ENCODE results near the gene ATP8A2.

ATP8A2 gene

DNA sequence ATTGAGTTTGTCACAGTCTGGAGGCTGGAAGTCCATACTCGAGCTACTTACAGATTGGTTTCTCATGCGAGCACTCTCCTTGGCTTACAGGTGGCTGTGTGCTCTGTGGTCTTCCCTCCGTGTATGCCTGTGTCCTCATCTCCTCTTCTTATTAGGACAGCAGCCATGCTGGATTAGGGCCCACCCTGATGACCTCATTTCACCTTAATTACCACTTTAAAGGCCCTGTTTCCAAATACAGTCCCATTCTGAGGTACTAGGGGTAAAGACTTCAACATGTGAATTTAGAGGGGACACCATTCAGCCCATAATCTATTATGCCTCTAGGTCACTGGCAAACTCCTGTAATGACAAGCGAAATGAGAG, 639.4 kb downstream of the ATP8A2 start:
- no peak for DNase-seq (ENCODE audit: low read depth in 2 of 2)

- peak; percentile 17 to 21 for DNase-seq (ENCODE audit: low read depth in 2 of 2)
Measured at GRCh38 chr13:26011996-26012821, 640.4 kb downstream of the ATP8A2 start.

- DNase-seq (ENCODE audit: low read depth in 2 of 2) = no peak
Measured at GRCh38 chr13:26012995-26013394, 641.2 kb downstream of the ATP8A2 start.

DNA sequence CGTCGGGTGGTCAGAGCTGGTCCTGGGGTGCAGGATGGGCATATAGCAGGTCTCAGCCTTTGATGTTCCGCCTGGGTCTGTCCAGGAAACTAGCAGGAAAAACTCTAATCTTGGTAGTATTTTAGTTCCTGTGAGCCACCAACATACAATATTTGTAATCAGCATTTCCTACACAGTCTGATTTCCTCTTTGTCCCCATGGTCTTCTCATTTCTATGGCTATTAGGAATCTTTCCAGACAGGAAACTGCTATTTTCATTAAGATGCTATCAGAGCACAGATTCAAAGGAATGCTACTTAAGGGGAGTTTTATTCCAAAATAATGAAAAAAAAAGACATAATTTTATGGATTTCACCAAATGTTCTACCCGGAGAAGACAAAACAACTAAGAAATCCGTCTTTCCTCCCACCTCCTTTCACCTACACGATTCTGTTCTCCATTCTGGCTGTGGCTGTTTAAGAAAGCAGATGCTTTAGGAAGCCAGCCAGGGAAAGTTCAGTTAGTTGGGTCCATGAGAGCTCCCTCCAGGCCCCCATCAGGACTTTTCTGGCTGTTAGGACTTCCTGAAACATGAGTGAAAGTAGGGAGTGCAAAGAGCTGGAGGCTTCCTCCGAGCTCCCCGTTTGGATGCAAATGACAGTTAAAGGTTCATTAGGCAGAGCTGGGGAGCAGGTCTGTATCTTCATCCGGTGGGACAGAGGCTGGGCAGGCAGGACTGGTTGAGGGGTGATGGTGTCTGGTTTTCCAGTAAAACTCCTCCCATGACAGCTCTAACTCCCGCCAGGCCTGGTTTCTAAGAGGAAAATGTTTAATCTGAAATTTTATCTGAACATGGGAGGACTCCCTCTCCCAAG, 643.7 kb downstream of the ATP8A2 start:
- no peak for DNase-seq (ENCODE audit: low read depth in 2 of 2)

DNA sequence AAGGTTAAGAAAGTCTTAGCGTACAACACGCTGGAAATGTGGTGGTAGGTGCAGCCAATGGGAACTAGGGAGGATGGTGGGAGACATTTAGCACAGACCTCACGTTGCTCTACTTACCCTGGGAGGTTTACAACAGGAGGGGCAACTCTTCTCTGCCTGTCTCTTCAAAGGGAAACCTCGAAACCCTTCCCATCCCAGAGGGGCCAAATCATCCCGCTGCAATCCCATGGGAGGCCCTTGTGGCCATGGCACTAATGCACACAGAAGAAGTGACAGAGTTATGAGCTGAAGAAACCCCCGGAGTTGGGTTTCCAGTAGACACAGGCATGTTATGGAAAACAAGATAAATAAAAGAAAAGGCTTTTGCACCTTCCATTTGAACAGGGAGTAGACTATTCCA, 644.4 kb downstream of the ATP8A2 start:
- DNase-seq (ENCODE audit: low read depth in 2 of 2) = no peak

GRCh38 chr13:26017196-26017921, 645.6 kb downstream of the ATP8A2 start:
- DNase-seq (ENCODE audit: low read depth in 2 of 2) = no peak

- DNase-seq (ENCODE audit: low read depth in 2 of 2) = no peak
Measured at GRCh38 chr13:26017932-26018665, 646.3 kb downstream of the ATP8A2 start.

GRCh38 chr13:26019251-26019650, 647.5 kb downstream of the ATP8A2 start:
- no peak for DNase-seq (ENCODE audit: low read depth in 2 of 2)

DNA sequence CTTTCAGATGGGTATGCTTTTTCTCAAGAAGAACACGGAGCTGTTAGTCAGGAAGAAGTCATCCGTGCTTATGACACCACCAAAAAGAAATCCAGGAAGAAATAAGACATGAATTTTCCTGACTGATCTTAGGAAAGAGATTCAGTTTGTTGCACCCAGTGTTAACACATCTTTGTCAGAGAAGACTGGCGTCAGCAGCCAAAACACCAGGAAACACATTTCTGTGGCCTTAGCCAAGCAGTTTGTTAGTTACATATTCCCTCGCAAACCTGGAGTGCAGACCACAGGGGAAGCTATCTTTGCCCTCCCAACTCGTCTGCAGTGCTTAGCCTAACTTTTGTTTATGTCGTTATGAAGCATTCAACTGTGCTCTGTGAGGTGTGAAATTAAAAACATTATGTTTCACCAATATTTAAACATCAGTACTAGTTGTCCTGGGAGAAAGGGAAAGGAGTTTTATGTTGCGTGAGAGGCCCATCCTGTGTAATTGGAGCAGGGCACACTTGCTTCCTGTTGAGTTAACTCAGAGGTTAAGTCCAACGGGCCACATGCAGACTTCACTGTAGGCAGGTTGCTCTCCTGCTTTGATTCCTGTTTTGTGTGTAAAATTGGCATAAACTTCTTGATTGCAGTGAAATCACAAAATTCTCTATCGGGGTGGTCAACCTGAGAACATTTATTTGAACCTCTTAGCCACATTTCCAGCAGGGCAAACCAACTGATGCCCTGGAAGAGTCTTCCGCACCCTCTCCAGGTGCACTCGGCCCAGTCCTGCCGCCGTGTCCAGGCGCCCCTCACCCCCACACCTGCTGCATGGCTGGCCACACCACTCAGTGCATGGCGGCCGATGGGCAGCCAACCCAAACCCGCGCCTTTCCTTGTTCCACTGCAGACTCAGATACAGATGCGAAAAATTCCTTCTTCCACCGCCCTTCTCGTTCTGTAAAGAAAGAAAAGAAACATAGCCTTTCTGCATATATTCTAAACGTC, 648.4 kb downstream of the ATP8A2 start:
- DNase-seq (ENCODE audit: low read depth in 2 of 2) = no peak

- DNase-seq (ENCODE audit: low read depth in 2 of 2) = no peak
Measured at GRCh38 chr13:26020891-26021290, 649.1 kb downstream of the ATP8A2 start.

GRCh38 chr13:26021516-26021915, 649.7 kb downstream of the ATP8A2 start:
- DNase-seq (ENCODE audit: low read depth in 2 of 2) = no peak

DNA sequence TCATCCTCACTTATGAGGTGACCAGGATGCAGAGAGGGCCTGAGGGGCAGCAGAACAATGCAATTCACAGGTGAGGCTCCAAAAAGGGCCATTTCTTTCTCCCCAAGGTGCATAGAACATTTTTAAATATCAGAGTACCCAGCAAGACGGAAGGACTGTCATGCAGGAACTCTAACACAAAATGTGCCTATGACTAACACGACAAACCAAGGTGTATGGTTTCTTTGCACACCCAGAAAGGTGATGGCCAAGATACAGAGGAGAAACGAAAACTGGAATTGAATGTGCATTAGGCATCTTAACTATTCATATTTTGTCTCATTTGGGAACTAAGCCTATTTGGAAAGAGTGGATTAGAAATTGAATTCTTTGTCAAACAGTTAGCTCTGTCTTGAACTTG, 650.2 kb downstream of the ATP8A2 start:
- no peak for DNase-seq (ENCODE audit: low read depth in 2 of 2)

DNA sequence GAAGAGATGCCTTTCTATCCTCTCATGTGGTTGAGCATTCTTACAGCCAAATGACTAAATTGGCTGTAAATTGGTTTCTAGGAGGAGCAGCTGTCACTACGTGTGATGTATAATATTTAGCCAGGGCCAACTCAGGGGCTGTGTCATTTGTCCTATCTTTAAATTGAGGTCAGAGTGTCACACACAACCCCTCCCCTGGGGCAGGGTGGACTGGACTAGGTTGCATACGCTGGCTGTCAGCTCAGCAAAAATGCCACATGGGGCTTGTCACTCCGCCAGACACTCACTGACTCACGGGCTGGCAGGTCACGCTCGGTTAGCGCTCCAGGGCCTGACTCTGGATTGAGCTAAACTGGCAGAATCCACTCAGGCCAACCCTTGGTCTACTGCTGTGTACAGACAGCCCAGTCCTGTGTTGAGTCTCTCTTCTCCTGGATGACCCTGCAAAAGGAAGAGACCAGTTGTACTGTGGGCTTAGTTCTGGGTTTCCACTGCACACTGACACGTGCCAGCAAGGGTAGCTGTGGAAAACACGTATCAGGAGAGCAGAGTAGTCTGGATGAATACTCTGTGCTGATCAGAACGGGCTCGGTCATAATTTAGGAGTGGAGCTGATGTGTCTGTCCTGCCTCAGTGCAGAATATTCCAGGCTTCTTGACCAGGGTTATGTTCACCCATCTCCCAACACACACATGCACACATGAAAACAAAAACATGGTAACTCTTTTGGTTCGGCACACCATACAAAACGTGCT, 650.9 kb downstream of the ATP8A2 start:
- no peak for DNase-seq (ENCODE audit: low read depth in 2 of 2)

DNA sequence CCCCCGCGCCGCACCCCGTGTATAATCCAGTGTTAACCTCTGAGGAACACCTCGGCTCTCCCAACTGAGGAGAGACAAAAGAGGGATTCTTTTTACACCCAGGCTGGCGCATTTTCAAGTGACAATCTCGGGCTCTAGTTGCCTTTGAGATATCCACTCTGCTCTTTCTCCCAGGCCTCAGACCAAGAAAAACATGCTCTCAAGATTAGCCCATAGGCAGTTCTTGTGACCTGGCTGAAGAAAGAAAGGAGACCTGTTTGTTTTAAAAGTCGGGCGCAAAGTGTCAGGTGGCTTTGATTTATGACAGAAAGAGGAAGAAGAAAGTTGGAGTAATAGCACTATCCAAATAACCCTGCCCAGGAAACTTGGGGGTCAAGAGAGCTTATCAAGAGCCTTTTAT, 652.8 kb downstream of the ATP8A2 start:
- no peak for DNase-seq (ENCODE audit: low read depth in 2 of 2)

DNA sequence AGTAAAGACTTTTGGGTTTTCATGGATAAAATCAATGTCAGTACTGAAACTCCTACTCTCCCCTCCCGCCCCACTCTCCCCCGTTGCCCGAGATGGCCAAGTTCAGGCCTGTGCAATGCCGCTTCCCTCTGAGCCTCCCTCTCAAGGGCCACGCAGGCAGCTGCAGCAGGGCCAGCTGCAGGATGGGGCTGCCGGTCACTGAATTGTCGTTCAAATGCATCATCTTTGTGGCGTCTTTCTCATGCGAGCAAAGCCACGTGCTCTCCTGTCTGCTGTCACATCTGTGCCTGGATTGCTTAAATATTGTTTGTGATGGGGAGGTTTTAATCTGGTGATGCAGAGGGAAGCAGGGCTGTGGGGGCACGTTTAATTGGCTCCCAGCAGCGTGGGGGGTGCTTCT, 653.4 kb downstream of the ATP8A2 start:
- no peak for DNase-seq (ENCODE audit: low read depth in 2 of 2)

- no peak for DNase-seq (ENCODE audit: low read depth in 2 of 2)
Measured at GRCh38 chr13:26025771-26026170, 654.0 kb downstream of the ATP8A2 start.

DNA sequence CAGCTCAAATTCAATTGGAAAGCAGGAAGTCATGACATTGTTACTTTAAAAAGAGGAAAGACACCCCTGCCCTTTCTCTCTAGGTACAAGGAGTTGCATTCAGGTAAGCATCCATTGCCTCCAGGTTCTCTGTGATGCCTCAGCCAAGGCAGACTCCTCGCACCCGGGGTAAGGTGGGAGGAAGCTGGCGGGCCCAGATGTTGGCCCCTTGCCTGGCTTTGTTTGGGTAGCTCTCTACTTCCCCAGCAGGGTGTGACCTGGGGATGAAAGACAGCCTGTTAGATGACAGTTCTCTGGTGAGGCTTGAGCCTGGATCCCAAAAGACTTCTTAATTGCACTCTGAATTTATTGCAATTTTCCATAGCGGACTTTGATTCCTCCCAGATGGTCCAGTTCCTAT, 654.4 kb downstream of the ATP8A2 start:
- DNase-seq (ENCODE audit: low read depth in 2 of 2) = no peak

GRCh38 chr13:26029581-26030136, 657.9 kb downstream of the ATP8A2 start:
- no peak for DNase-seq (ENCODE audit: low read depth in 2 of 2)

GRCh38 chr13:26030331-26030730, 658.6 kb downstream of the ATP8A2 start:
- no peak for DNase-seq (ENCODE audit: low read depth in 2 of 2)

Measured in activated CD4-positive, alpha-beta T cell treated with anti-CD3 and anti-CD28 coated beads for 24 hours (primary cell).